GM12878 (cell line): ENCODE measurements around the gene RBM6. TPM values are rescaled to one million over a fixed set of nuclear protein-coding genes. Genes with fewer than 3 reads are reported as not detected.

Experiments
- ATAC-seq: fragments of 200-7000 bp; cut with Tn5 transposase; 3 replicates; pipeline ENCODE4 v1.9.1; 2020; ENCODE audit warnings: mild to moderate bottlenecking, moderate library complexity
- BruUV-seq: library from RNA; stranded (reverse); fragments of 400-500 nt; replicated peaks from 2 replicates; lab custom pipeline; 2021; lab: Mats Ljungman, UMichigan
- CTCF ChIA-PET: fragments of 300-600 bp; sonication (Branson Sonifier 250); formaldehyde crosslinking; extraction: SDS; loops from one replicate; lab custom pipeline; 2021; ENCODE audit warnings: inconsistent platforms; lab: Yijun Ruan, JAX
- POLR2A ChIA-PET: fragments of 350-600 bp; formaldehyde crosslinking; extraction: SDS; loops from one replicate; lab custom pipeline; 2021; ENCODE audit warnings: inconsistent platforms; lab: Charles Lee
- RAD21 ChIA-PET: fragments of 300-600 bp; sonication (Branson Sonifier 250); formaldehyde crosslinking; loops from one replicate; lab custom pipeline; 2023; ENCODE audit warnings: antibody characterized with exemption; ENCODE audit not compliant: unreplicated experiment; lab: Charles Lee
- SMC1A ChIA-PET: fragments of 300-600 bp; sonication (Branson Sonifier 250); formaldehyde crosslinking; loops from one replicate; lab custom pipeline; 2023; ENCODE audit not compliant: unreplicated experiment, uncharacterized antibody; lab: Charles Lee
- DNase-seq: peaks from one replicate; pipeline ENCODE4 v3.0.0-alpha.2; 2011; ENCODE audit warnings: low read depth, low spot score
- FAIRE-seq: peaks from 3 replicates; lab custom pipeline; 2011; peaks lifted over from hg19 to GRCh38; lab: Jason Lieb, UNC
- H2AFZ ChIP-seq: 2 replicates; pipeline ENCODE4 v1.6.0; 2011; ENCODE audit warnings: low read depth, low read length, control low read depth; ENCODE audit not compliant: control insufficient read depth
- H3K27ac ChIP-seq: 2 replicates; pipeline ENCODE4 v1.5.1; 2011; ENCODE audit warnings: control low read depth; ENCODE audit not compliant: control insufficient read depth, insufficient read depth
- H3K27me3 ChIP-seq, 2 experiments: replicated peaks in 1 of 2; 2 replicates each; pipeline versions ENCODE4 v1.6.0 to v1.6.1; 2011; ENCODE audit warnings: low read length in 1 of 2; ENCODE audit not compliant: control insufficient read depth in 2 of 2, insufficient read depth in 2 of 2
- H3K36me3 ChIP-seq, 2 experiments: 2 replicates each; pipeline ENCODE4 v1.5.1; 2011; ENCODE audit warnings: low read length in 1 of 2; ENCODE audit not compliant: control insufficient read depth in 2 of 2, insufficient read depth in 2 of 2
- H3K4me1 ChIP-seq: 2 replicates; pipeline ENCODE4 v1.6.1; 2011; ENCODE audit warnings: mild to moderate bottlenecking, low read length, moderate library complexity, mixed read lengths; ENCODE audit not compliant: control insufficient read depth, insufficient read depth
- H3K4me2 ChIP-seq: 2 replicates; pipeline ENCODE4 v1.6.0; 2011; ENCODE audit warnings: control low read depth; ENCODE audit not compliant: control insufficient read depth, insufficient read depth
- H3K4me3 ChIP-seq: fragments of 200-600 bp; sonication (generic); 2 replicates; pipeline ENCODE4 v1.5.1; 2016
- H3K79me2 ChIP-seq: 2 replicates; pipeline ENCODE4 v1.6.0; 2011; ENCODE audit warnings: low read length; ENCODE audit not compliant: control insufficient read depth, insufficient read depth
- H3K9ac ChIP-seq: 2 replicates; pipeline ENCODE4 v1.8.0; 2011; ENCODE audit warnings: low read length, control low read depth, mixed read lengths; ENCODE audit not compliant: control insufficient read depth, insufficient read depth
- H3K9me3 ChIP-seq: replicated peaks from 3 replicates; pipeline ENCODE4 v1.5.1; 2011; ENCODE audit warnings: mild to moderate bottlenecking, low read length; ENCODE audit not compliant: control insufficient read depth, insufficient read depth
- H4K20me1 ChIP-seq: 2 replicates; pipeline ENCODE4 v1.6.0; 2011; ENCODE audit not compliant: control insufficient read depth, insufficient read depth
- RBBP5 ChIP-seq: fragments of 200-600 bp; sonication (generic); conservative IDR thresholded peaks from 2 replicates; pipeline ENCODE4 v1.6.1; 2016
- SMAD1 ChIP-seq: fragments of 450-650 bp; IDR thresholded peaks from 2 replicates; pipeline ENCODE4 v1.6.1; 2018; ENCODE audit warnings: mild to moderate bottlenecking, low read depth; ENCODE audit not compliant: partially characterized antibody
- SMARCA5 ChIP-seq: fragments of 450-650 bp; IDR thresholded peaks from 2 replicates; pipeline ENCODE4 v1.6.1; 2017; ENCODE audit warnings: mild to moderate bottlenecking
- SUPT20H ChIP-seq: IDR thresholded peaks from 2 replicates; pipeline ENCODE4 v1.6.1; 2011; ENCODE audit warnings: low read depth, mild to moderate bottlenecking, low read length, moderate library complexity, borderline replicate concordance; ENCODE audit not compliant: control insufficient read depth
- ZNF207 ChIP-seq: fragments of 450-650 bp; IDR thresholded peaks from 2 replicates; pipeline ENCODE4 v1.6.1; 2014; ENCODE audit warnings: antibody characterized with exemption, mild to moderate bottlenecking, borderline replicate concordance
- ZNF217 ChIP-seq: fragments of 450-650 bp; IDR thresholded peaks from 2 replicates; pipeline ENCODE4 v1.6.1; 2017; ENCODE audit warnings: antibody characterized with exemption, mild to moderate bottlenecking
- WGBS: methylation state at CpG from one replicate; pipeline ENCODE4 v1.1.6; 2016; ENCODE audit warnings: low lambda C conversion rate; ENCODE audit not compliant: insufficient replicate concordance, insufficient coverage; ENCODE audit errors: missing lambda C conversion rate; 5-methylcytosine and 5-hydroxymethylcytosine counted together
- in situ Hi-C: fragments of 300-500 bp; cut with MboI; formaldehyde crosslinking; loops from 9 replicates; pipeline ENCODE4 v1.14.3; 2018; ENCODE audit warnings: mixed read lengths
- intact Hi-C: fragments of 100-400 bp; cut with micrococcal nuclease; formaldehyde crosslinking; loops from one replicate; pipeline ENCODE4 v1.14.2; 2022; ENCODE audit not compliant: unreplicated experiment
- polyA plus RNA-seq, 11 experiments: library from polyadenylated mRNA; depleted of rRNA in 4 of 11; unstranded in 6 of 11; stranded (reverse) in 5 of 11; fragments of >200 nt; fragmentation: Nextera tagmentation in 4 of 11; fragmentation: Illumina TruSeq in 1 of 11; extraction: Ambion mirVana in 4 of 11; extraction: Trizol in 1 of 11; gene quantifications; 1 replicate in 1 of 11; 2 replicates in 10 of 11; pipeline versions ENCODE4 v1.2.1 to v1.2.3, GENCODE V29; 2011 to 2016; ENCODE audit warnings: inconsistent platforms in 2 of 11, missing spikeins in 2 of 11, low read depth in 1 of 11
- total RNA-seq, 4 experiments: library from RNA; depleted of rRNA in 3 of 4; stranded (reverse); fragments of >200 nt in 3 of 4; fragmentation: Illumina TruSeq in 1 of 4; extraction: Trizol in 1 of 4; gene quantifications; 2 replicates each; pipeline versions ENCODE4 v1.2.1 to v1.2.3, GENCODE V29; 2013 to 2021

Gene RBM6
- total and polyA plus RNA-seq, 10 of the 15 experiments (the other 5 are each of a cell fraction or from before 2014, with no cell fraction given) = 45.3 to 103 (median 81.3) TPM

GRCh38 chr3:50010959-50011358 is 71.0 kb downstream of the RBM6 start:
- no peak overlapping the region for H3K27ac ChIP-seq
- no peak overlapping the region for H3K4me3 ChIP-seq
- no peak for TF ChIP-seq ZNF207
- no peak for TF ChIP-seq SUPT20H
- FAIRE-seq (no peak), ATAC-seq (no peak), DNase-seq (no peak)
- no peaks in the 10 kb centered on the region for H3K27me3 ChIP-seq
- peaks cover 0 to 4% of the 10 kb centered on the region in 2 experiments; a peak in 3 of 4 replicates for H3K36me3 ChIP-seq
- H3K4me1 ChIP-seq = no peaks in the 10 kb centered on the region
- POLR2A ChIA-PET = no interaction called here
- RAD21 ChIA-PET = no interaction called here
- in situ Hi-C loops = no loop called here
- no peak overlapping the region for H2AFZ ChIP-seq
- no peaks in the 10 kb centered on the region for H3K79me2 ChIP-seq
- BruUV-seq = no TSS peak
- SMC1A ChIA-PET = interaction anchor here (0.6 kb wide), 1 partner anchor 665 kb away, joined by 3 read pairs; no protein-coding TSS in a partner anchor
- no peaks in the 10 kb centered on the region for H3K9me3 ChIP-seq
- no peak overlapping the region for H3K9ac ChIP-seq
- WGBS = 94% methylated on average over 1 of the region's 1 CpG
- intact Hi-C loops = no loop called here
- no peak overlapping the region for H3K4me2 ChIP-seq
- CTCF ChIA-PET = no interaction called here
- no peaks in the 10 kb centered on the region for H4K20me1 ChIP-seq

DNA sequence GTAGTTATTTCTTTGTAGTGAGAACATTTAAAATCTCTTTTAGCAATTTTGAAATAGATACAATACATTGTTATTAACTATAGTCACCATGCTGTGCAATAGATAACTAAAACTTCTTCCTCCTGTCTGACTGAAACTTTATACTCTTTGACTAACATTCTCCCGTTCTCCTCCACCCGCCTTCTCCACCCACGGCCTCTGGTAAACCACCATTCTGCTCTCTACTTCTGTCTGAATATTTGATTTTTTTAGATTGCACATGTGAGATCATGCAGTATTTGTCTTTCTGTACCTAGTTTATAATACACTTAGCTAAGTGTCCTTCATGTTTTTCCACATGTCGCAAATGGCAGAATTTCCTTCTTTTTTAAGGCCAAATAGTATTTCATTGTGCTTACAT is 76.0 kb downstream of the RBM6 start:
- no peak for FAIRE-seq
- DNase-seq = no peak
- Histone ChIP-seq H3K27ac (no peak overlapping the region), H4K20me1 (no peaks in the 10 kb centered on the region), H3K27me3 (no peaks in the 10 kb centered on the region), H3K4me2 (no peak overlapping the region), H3K4me3 (no peak overlapping the region), H3K4me1 (no peaks in the 10 kb centered on the region), H3K9ac (no peak overlapping the region), H3K79me2 (no peaks in the 10 kb centered on the region), H3K36me3 (peaks cover 3 to 13% of the 10 kb centered on the region in 2 experiments; a peak in 2 of 4 replicates), H2AFZ (no peak overlapping the region), H3K9me3 (no peaks in the 10 kb centered on the region)
- no TSS peak for BruUV-seq
- SMC1A ChIA-PET = no interaction called here
- CTCF ChIA-PET = no interaction called here
- in situ Hi-C loops = no loop called here
- ATAC-seq = no peak
- POLR2A ChIA-PET = no interaction called here
- intact Hi-C loops = no loop called here
- WGBS = 84% methylated on average over 4 of the region's 4 CpGs
- TF ChIP-seq SMAD1 (no peak), SMARCA5 (no peak), RBBP5 (no peak), ZNF217 (no peak)
- RAD21 ChIA-PET = no interaction called here
